ENCODE measurements around the gene DCDC1.

DNA sequence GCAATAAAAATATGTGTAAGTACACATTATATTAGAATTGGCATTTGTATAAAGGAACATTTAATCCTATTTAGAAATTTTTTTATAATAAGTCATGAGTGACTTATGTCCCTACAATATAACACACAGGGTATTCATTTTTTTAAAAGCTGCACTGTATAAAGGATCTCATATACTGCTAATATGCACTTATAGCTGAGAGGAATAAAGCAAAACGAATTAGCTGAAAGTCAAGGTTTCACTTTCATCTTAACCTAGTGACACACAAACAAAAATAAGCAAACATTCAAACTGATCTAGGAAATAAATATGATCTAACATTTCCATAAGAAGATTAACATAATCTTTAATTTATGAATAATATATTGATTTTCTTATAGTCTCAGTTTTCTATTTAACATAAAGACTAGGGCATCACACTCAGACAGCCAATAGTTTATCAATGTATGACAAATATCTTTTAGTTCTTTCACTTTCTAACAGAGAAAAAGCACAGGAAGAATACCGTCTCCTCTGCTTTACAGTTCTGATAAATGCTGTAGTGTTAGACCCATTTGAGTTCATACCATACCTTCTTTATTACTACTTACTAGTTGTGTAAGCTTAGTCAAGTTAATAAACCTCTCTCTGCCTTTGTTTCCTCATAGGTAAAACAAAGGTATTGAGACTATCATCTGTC, 42.9 kb downstream of the DCDC1 start:
- TF ChIP-seq, protein P1, sequence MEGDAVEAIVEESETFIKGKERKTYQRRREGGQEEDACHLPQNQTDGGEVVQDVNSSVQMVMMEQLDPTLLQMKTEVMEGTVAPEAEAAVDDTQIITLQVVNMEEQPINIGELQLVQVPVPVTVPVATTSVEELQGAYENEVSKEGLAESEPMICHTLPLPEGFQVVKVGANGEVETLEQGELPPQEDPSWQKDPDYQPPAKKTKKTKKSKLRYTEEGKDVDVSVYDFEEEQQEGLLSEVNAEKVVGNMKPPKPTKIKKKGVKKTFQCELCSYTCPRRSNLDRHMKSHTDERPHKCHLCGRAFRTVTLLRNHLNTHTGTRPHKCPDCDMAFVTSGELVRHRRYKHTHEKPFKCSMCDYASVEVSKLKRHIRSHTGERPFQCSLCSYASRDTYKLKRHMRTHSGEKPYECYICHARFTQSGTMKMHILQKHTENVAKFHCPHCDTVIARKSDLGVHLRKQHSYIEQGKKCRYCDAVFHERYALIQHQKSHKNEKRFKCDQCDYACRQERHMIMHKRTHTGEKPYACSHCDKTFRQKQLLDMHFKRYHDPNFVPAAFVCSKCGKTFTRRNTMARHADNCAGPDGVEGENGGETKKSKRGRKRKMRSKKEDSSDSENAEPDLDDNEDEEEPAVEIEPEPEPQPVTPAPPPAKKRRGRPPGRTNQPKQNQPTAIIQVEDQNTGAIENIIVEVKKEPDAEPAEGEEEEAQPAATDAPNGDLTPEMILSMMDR (IDR thresholded peaks at IDR 0.05) = no peak
- TF ChIP-seq POLR2A (IDR thresholded peaks at IDR 0.05) = no peak

All from uterus (tissue), 2 donors.